GM18511 (cell line): ENCODE data around the gene THSD7B.
"Not testable (repeated sequence)": the region's sequence is repeated elsewhere in the genome, so short reads cannot be mapped to it uniquely, and the experiment has no call there.

Experiments
- ATAC-seq: cut with Tn5 transposase; IDR thresholded peaks from one replicate; pipeline ENCODE4 v1.9.1; 2021; ENCODE audit warnings: mild to moderate bottlenecking, moderate library complexity; ENCODE audit not compliant: unreplicated experiment

Gene THSD7B, protein sequence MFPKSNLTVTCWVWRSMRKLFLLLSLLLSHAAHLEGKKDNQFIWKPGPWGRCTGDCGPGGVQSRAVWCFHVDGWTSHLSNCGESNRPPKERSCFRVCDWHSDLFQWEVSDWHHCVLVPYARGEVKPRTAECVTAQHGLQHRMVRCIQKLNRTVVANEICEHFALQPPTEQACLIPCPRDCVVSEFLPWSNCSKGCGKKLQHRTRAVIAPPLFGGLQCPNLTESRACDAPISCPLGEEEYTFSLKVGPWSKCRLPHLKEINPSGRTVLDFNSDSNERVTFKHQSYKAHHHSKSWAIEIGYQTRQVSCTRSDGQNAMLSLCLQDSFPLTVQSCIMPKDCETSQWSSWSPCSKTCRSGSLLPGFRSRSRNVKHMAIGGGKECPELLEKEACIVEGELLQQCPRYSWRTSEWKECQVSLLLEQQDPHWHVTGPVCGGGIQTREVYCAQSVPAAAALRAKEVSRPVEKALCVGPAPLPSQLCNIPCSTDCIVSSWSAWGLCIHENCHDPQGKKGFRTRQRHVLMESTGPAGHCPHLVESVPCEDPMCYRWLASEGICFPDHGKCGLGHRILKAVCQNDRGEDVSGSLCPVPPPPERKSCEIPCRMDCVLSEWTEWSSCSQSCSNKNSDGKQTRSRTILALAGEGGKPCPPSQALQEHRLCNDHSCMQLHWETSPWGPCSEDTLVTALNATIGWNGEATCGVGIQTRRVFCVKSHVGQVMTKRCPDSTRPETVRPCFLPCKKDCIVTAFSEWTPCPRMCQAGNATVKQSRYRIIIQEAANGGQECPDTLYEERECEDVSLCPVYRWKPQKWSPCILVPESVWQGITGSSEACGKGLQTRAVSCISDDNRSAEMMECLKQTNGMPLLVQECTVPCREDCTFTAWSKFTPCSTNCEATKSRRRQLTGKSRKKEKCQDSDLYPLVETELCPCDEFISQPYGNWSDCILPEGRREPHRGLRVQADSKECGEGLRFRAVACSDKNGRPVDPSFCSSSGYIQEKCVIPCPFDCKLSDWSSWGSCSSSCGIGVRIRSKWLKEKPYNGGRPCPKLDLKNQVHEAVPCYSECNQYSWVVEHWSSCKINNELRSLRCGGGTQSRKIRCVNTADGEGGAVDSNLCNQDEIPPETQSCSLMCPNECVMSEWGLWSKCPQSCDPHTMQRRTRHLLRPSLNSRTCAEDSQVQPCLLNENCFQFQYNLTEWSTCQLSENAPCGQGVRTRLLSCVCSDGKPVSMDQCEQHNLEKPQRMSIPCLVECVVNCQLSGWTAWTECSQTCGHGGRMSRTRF (N-terminal part only)

DNA sequence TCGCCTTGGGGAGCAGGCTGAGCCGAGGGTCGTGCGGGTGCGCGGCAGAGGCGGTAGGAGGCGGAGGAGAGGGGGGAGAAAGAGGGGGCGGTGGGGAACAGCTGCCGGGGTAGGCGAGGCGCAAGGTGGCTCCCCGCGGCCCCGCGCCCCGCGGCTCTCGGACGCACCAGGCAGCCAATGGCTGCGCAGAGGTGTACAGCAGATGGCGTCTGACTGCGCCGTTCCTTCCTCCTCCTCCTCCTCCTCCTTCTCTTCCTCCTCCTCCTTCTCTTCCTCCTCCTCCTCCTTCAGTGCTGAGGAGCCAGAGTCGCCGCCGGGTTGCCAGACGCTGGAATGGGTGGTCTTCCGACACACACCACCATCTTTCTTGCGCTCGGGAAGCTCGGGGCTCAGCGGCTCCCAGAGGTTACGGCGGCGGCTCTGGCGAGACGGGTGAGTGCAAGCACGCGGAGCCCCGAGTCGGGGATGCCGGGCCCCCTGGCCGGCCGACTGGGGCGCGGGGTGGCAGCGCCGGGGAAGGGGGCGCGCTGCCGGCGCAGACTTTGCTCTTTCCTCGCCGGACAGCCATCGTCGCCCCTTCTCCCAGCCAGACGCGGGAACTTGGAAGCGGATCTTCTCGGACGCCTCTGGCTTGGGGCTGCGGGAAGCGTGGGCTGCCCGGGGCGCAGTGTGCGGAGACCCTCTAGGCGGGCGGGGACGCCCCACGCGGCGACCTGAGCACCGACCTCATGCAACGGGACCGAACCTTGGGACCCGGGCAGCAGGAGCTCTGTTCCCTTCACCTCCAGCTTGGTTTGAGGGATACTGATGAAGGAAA, at the start of gene THSD7B:
Gene THSD7B (plus strand): TSS at position 290 of the 817 bp plus-strand sequence. CDS start 116,634 bp downstream, outside the sequence.
- no peak for ATAC-seq

DNA sequence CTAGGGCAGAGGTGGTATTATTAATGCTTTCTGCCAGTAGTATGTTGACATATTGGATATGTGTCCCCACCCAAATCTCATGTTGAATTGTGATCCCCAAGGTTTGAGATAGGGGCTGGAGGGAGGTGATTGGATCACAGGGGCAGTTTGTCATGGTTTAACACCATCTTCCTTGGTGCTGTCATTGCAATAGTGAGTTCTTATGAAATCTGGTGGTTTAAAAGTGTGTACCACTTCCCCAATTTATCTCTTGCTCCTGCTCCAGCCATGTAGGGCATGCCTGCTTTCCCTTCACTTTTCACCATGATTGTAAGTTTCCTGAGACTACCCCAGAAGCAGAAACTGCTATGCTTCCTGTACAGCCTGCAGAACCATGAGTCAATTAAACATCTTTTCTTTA, 47.1 kb upstream of the THSD7B start:
- ATAC-seq, result no peak

DNA sequence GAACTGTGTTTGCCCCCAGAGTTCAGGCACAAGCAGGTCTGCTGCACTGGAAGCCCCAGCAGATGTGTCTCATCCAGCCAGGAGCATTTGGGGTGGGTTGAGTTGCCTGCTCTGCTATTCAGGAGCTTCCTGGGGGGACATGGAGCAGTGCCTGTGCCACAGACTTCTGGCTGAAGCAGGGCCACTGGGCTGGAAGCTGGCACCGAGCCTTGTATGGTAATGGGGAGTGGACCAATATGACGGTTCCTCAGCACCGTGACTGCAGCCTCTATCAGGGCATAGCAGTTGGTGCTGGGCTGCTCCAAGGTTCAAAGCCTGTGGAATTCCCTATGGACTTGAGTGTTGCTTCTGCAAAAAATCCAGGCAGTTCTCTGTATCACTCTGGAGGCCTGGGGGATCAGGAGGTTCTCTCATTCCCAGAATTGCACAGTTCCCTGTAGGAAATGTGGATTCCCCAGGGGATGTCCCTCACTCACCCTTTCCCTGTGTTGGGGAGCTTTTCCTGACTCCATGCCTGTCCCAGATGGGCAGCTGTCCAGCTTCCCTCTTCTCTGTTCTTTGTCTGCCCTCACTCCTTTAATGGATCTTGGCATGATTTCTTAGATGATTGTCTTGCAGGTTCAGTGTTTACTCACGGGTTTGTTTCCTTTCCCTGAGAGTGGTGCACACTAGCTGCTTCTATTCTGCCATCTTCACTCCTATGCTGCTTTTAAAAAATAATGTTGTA, 37.2 kb upstream of the THSD7B start:
- ATAC-seq, result no peak

DNA sequence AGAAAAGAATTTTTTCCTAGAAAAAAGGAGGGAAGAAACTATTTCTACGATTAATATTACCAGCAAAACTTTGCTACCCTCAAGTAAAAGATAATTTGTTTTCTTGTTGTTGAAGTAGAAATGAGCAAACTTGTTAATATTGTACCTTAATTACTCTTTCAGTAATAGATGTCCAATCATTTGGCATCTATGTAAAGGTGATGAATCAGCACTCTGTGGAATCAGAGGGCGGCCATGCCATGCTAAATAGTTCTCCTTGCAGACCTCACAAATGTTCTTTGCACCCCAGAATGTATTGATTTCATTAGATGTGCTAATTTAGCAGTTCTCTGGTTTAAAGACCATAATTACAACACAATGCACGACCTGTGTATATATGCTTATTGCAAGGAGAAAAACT, 29.1 kb upstream of the THSD7B start:
- no peak for ATAC-seq

DNA sequence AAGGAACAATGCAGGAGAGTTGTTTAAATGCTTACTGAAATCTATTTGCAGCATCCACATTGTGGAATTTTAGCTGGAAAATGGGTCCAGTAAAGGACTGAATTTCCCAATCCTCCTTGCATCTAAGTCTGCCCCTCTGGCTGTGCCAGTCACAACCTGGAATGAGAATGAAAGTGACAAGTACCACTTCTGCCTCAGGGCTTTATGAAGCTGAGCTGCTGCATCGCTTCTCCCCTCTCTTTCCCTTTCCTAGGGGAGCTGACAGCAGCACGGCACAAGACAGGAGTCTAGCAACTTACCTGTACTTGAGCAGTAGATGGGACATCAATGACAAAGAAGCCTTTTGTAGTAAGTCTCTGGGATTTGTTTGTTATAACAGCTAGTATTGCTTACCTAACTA, 27.3 kb upstream of the THSD7B start:
- ATAC-seq, result no peak

DNA sequence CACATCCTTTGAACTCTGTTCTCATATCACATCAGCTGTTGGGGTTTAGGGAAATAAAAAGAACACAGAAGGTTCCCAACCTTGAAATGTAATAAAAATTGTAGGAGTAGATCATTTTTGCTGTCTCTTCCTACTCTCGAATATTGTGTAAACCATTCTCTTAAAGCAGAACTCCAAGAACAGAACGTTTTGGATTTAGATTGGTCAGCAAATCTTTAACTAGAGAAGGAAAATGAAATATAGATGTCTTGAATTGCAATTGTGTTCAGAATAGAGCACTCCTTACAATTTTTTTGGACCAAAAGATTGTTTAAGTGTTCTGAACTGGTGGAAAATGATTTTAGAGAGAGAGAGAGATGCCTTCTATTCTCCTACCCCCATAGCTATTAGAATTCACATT, 23.9 kb upstream of the THSD7B start:
- ATAC-seq, result no peak

DNA sequence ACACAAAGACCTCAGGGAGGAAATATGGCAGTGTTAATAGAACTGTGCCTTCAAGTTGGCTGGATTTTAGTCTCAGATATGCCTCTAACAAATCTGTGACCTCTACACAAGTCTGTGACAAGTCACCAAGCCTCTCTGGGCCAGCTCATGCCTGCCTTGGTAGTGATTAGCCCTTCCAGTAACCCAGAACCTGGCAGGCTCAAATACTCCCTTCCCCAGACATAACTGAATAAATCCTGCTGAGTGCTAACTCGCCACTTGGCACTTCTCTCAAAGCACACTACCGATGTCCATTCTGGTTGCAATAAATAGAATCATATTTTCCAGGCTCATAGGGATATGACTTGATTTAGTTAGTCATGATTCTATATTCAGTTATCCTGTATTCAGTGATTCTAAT, 15.3 kb upstream of the THSD7B start:
- ATAC-seq, result no peak

DNA sequence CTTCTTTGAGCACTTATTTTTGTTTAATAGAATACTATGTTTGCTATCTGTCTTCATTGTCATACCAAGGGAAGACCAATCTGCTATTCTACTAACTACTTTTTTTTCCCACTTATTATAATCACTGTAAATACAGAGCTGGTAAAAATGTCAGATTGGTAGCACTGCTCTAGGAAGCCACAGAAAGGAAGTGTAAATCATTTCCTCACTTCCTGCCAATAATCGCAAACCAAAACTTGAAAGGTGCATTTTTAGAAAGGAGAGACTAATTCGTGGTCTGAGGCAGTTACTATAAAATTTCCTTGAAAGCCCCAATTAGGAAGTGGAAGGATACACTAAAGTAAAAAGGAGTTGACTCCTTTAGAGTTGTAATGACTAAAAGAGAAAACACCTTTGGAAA, 13.9 kb upstream of the THSD7B start:
- no peak for ATAC-seq

DNA sequence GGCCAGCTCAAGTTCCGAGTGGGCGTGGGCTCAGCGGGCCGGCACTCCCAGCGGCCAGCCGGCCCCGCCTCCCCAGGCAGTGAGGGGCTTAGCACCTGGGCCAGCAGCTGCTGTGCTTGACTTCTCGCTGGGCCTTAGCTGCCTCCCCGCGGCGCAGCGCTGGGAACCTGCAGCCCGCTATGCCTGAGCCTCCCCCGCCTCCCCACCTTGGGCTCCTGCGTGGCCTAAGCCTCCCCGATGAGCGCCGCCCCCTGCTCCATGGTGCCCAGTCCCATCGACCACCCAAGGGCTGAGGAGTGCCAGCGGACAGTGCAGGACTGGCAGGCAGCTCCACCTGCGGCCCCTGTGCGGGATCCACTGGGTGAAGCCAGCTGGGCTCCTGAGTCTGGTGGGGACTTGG, 6.8 kb upstream of the THSD7B start:
- ATAC-seq, result not testable (repeated sequence)

DNA sequence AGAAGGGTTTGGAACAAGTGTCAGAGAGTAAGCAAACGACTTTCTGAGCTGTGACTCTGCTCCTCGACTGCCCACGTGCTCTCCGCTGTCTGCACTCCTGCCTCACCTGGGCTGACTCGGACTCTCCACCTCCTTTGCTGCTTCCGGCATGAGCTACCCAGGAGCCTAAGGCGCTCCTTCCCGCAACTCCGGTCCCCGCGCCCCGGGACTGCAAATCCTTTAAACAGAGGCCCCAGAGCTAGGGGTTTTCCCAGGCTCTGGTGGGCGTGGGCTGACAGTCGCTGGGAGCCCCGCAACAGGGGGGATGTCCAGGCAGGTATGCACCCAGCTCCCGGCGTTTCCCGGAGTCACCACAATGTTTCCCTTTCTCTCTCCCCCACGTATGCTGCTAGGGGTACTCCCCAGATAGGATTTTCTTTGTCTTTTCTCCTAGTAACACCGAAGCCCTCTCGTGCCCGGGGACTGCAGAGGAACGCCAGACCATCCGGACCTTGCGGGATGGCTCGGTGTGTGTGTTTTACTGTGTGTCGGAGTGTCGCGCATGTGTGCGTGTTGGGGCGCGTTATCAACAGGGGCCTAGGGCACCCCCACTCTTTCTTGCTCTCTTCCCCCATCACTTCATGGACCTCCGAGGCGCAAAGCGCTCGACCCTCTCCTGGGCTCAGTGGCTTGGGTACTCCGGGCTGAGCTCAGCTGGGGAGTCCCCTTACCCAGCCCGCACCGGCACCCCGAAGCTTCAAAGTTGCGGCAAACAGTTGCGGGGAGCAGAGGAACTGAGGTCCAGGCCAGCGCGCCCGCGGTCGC, 691 bp upstream of the THSD7B start:
- ATAC-seq, result no peak

DNA sequence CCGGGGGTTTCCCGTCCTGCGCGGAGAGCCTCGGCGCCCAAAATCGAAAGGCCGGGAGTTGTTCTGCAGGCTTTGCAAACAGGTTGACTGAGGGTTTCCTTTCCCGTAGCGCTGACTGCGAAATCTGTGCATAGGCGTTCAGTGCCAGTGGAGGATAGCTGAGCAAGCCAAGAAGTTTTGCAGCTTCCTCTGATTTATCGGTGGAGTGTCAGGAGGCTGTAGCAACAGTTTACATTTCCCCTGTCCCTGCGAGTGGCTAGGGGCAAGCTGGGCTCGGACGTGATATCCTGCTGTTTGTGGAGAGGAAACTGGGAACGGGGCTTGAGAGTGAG, 694 bp downstream of the THSD7B start:
- ATAC-seq, result no peak

DNA sequence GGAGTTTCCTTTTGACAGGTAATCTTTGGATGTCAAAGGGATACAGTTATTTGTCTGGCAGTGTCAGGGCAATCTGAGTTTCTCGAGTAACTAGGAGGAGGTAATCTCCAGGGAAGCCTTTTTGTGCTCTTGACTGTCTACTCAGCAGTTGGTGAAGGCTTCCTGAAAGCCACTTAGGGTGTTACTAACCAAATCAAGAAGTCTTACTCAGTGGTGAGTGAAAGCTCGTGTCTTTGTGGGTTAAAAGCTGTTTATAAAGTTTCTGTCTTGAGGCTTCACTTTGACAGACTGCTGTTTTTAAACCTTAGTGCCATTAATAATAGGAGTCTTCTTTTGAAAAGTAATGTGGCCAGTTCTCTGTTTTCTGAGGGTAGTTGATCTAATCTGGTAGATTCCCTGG, 1.7 kb downstream of the THSD7B start:
- ATAC-seq, result no peak

DNA sequence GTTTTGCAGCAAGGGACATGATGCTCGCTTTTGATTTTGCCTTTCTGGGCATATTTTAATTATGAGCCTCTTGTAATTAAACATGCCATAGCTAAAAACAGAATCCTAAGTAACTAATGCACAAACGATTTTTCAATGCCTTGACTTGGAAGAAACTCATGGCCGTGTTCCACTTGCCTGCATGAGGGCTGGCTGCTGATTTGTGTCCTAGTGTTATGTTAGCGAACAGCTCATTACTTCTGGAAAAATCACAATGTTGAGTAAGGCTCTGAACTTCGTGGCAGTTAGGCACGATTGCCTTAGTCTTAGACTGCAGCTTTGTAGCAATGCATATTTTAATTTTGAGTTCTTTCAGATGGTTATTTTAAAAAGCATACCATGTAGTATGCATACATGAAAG, 4.5 kb downstream of the THSD7B start:
- ATAC-seq, result no peak

DNA sequence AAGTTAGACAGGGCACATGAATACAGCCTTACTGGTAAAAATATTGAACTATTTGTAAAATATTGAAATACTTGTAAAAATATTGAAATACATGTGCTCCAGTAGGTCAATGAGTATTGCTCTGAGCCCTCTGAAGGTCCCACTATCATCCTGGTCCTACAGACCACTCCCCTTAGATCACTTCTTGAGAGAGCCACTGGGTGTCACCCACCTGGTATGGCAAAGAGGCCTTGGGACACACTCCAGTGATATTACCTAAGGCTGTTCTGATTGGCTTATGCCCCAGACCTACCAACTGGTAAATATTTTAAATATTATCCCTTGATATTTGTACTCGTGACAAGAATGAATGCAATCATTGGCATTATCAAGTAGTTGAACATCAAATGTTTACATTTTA, 5.0 kb downstream of the THSD7B start:
- ATAC-seq, result no peak

DNA sequence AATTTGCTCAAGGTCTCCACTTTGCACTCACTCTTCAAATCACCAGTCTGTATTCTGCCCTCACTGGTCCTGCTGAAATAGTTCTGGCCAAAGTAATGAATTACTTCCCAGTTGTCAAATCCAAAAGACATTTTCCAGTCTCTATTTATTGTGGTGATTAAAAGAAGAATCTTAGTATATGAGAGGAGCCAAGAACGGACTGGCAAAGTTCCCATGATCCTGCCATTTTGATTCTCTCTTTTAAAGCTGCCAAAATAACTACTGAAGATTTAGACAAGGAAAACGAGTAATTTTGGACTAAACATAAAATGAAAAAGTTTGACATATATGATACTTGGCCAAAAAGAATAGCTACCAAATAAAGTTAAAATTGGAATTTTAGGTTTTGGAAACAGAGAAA, 12.0 kb downstream of the THSD7B start:
- ATAC-seq, result no peak

DNA sequence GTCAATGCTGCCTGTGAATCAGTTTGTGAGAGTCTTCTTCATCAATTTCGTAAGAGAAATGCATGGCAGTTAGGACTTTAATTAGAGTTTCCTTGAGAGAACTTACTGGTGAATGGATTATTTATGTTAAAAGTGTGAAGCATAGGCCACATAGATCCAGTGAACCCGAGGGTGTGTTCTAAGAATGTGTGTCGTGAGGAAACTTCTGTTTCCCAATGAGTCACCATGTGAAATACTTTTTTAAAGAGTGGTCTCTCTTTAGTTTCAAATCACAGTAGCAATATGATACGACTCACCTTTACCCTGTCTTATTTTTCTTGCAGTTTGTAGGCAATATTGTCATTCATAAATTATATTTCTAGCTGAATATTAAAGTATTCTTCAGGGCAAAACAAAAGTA, 18.5 kb downstream of the THSD7B start:
- no peak for ATAC-seq

DNA sequence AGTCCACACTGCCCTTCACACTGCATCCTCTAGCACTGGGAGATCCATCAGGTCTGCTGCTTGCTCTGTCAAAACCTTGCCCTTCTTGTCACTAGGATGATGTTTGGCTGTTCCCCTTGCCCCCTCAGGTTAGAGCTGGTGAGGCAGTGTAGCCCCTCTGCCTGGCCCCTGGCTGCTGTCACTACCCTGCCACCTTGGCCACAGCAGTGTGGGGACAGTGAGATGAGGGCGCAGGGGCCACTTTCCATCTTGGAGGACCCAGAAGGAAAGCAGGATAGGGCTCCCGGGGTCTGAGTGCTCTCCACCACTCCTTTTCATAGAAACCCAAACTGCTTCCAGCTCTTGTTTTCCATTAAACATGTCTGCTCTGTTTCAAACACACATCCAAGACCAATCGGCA, 19.9 kb downstream of the THSD7B start:
- ATAC-seq, result no peak

DNA sequence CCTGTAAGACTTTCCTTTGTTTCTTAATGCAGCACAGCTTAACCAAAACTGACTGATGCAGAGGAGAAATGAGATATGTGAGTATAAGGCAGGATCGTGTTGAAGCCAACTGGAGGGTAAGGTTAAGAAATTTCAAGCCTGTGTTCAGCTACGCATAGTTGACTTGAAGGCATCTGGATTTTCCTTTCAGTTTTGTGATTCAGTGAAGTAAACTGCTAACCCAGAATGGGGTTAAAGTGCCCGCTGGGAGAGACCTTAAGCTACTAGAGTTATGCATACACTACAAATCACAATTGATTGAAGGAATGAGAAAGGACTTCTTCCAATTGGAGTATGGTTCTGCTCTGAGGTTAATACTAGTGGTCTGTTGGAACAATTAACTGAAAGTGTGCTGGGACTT, 22.6 kb downstream of the THSD7B start:
- no peak for ATAC-seq

DNA sequence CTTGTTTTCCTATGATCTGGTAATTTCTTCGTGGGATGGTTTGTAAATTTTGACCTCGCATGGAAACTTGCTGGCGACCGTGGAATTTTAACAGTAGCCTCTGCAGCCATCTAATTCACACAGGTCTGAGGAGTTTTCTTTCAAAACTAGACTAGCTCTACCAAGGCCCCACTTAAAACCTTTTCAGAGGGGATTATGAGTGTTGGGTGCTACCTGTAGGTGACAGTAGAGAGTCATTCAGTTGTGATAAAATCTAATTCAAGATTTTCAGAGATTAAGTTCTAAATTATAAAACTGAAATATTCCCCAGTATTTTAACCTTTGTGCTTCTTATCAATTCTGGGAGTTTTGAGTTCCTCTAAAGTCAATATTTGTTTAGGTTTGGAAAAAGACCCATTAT, 31.0 kb downstream of the THSD7B start:
- ATAC-seq, result no peak
